GM18520 (cell line): ENCODE measurements around the gene TFCP2.

Source experiments
- ATAC-seq: cut with Tn5 transposase; IDR thresholded peaks from one replicate; pipeline ENCODE4 v1.9.1; 2021; ENCODE audit not compliant: unreplicated experiment

TFCP2 gene

GRCh38 chr12:51156245-51156765, 16.6 kb downstream of the TFCP2 start:
- no peak for ATAC-seq

- ATAC-seq: no peak
These were observed 20.0 kb downstream of the TFCP2 start for GRCh38 chr12:51152953-51153352.

- no peak for ATAC-seq
These were observed 22.2 kb downstream of the TFCP2 start for GRCh38 chr12:51150777-51151176.

GRCh38 chr12:51147309-51147708, 25.6 kb downstream of the TFCP2 start:
- no peak for ATAC-seq

GRCh38 chr12:51139292-51139844, 33.6 kb downstream of the TFCP2 start:
- no peak for ATAC-seq

GRCh38 chr12:51132693-51133092, 40.2 kb downstream of the TFCP2 start:
- no peak for ATAC-seq

GRCh38 chr12:51131745-51132521, 41.0 kb downstream of the TFCP2 start:
- no peak for ATAC-seq

GRCh38 chr12:51128919-51129318, 44.0 kb downstream of the TFCP2 start:
- no peak for ATAC-seq

GRCh38 chr12:51127050-51127729, 45.7 kb downstream of the TFCP2 start:
- no peak for ATAC-seq

GRCh38 chr12:51126297-51126696, 46.6 kb downstream of the TFCP2 start:
- no peak for ATAC-seq

- no peak for ATAC-seq
These were observed 48.4 kb downstream of the TFCP2 start for GRCh38 chr12:51124504-51124903.

GRCh38 chr12:51122844-51123243, 50.1 kb downstream of the TFCP2 start:
- ATAC-seq: no peak

- no peak for ATAC-seq
These were observed 54.2 kb downstream of the TFCP2 start for GRCh38 chr12:51118706-51119105.

- no peak for ATAC-seq
These were observed 57.4 kb downstream of the TFCP2 start for GRCh38 chr12:51115533-51115932.

- no peak for ATAC-seq
These were observed 64.8 kb downstream of the TFCP2 start for GRCh38 chr12:51108136-51108535.

GRCh38 chr12:51103977-51104376, 69.0 kb downstream of the TFCP2 start:
- no peak for ATAC-seq

- ATAC-seq: no peak
These were observed 74.3 kb downstream of the TFCP2 start for GRCh38 chr12:51098611-51099010.

GRCh38 chr12:51090705-51091229, 82.2 kb downstream of the TFCP2 start:
- ATAC-seq: no peak

GRCh38 chr12:51087818-51088217, 85.1 kb downstream of the TFCP2 start:
- ATAC-seq: no peak

GRCh38 chr12:51086933-51087332, 86.0 kb downstream of the TFCP2 start:
- no peak for ATAC-seq

GRCh38 chr12:51085757-51086156, 87.2 kb downstream of the TFCP2 start:
- no peak for ATAC-seq
